WTC11 (cell line): ENCODE measurements around the gene DNAJC6. TPM values are rescaled to one million over a fixed set of nuclear protein-coding genes. Genes with fewer than 3 reads are reported as not detected.

Source experiments
- ATAC-seq: fragments of 200-7000 bp; cut with Tn5 transposase; 2 replicates; pipeline ENCODE4 v1.10.0; 2021; ENCODE audit warnings: mild to moderate bottlenecking, moderate library complexity
- CTCF ChIA-PET: fragments of 300-600 bp; sonication (Branson Sonifier 250); formaldehyde crosslinking; loops from one replicate; lab custom pipeline; 2021; ENCODE audit warnings: antibody characterized with exemption; lab: Charles Lee
- POLR2A ChIA-PET: fragments of 350-600 bp; sonication (Branson Sonifier 250); formaldehyde crosslinking; loops from one replicate; lab custom pipeline; 2021; ENCODE audit warnings: antibody characterized with exemption; lab: Charles Lee
- DNase-seq: peaks from one replicate; pipeline ENCODE4 v3.0.0; 2021; ENCODE audit warnings: low spot score
- H3K27ac Mint-ChIP-seq: 2 replicates; pipeline ENCODE4 v1.8.0; 2021; ENCODE audit warnings: mixed read lengths
- H3K27me3 Mint-ChIP-seq: 2 replicates; pipeline ENCODE4 v1.8.0; 2021; ENCODE audit warnings: low read depth, mild to moderate bottlenecking, moderate library complexity, mixed read lengths
- H3K36me3 Mint-ChIP-seq: 2 replicates; pipeline ENCODE4 v1.8.0; 2021; ENCODE audit warnings: mixed read lengths
- H3K4me1 Mint-ChIP-seq: 2 replicates; pipeline ENCODE4 v1.8.0; 2022; ENCODE audit warnings: mixed read lengths
- H3K4me3 Mint-ChIP-seq: 2 replicates; pipeline ENCODE4 v1.8.0; 2021; ENCODE audit warnings: mild to moderate bottlenecking, moderate library complexity, mixed read lengths
- H3K9me3 Mint-ChIP-seq: 2 replicates; pipeline ENCODE4 v1.8.0; 2021; ENCODE audit warnings: mixed read lengths
- CREM ChIP-seq: sonication (generic); formaldehyde crosslinking; IDR thresholded peaks from 2 replicates; pipeline ENCODE4 v1.8.1; 2022; ENCODE audit warnings: mild to moderate bottlenecking, missing genetic modification reagents, moderate library complexity
- ELF4 ChIP-seq: sonication (generic); formaldehyde crosslinking; IDR thresholded peaks from 2 replicates; pipeline ENCODE4 v1.8.1; 2022; ENCODE audit warnings: low read depth, mild to moderate bottlenecking, moderate library complexity, missing genetic modification reagents
- GABPB1 ChIP-seq: sonication (generic); formaldehyde crosslinking; IDR thresholded peaks from 2 replicates; pipeline ENCODE4 v1.8.1; 2023; ENCODE audit warnings: mild to moderate bottlenecking, missing genetic modification reagents
- JAZF1 ChIP-seq: fragments of 250-450 bp; sonication (Bioruptor Pico); IDR thresholded peaks from 2 replicates; pipeline ENCODE4 v1.9.0; 2021; ENCODE audit warnings: moderate library complexity, mild to moderate bottlenecking, inconsistent platforms
- NFE2L1 ChIP-seq: sonication (generic); formaldehyde crosslinking; IDR thresholded peaks from 2 replicates; pipeline ENCODE4 v1.8.1; 2023; ENCODE audit warnings: missing genetic modification reagents
- NR2C2 ChIP-seq: sonication (generic); formaldehyde crosslinking; IDR thresholded peaks from 2 replicates; pipeline ENCODE4 v1.8.0; 2022; ENCODE audit warnings: mild to moderate bottlenecking, missing genetic modification reagents
- OVOL2 ChIP-seq: fragments of 250-450 bp; sonication (Bioruptor Pico); IDR thresholded peaks from 2 replicates; pipeline ENCODE4 v1.9.0; 2021; ENCODE audit warnings: mild to moderate bottlenecking, borderline replicate concordance
- TEAD1 ChIP-seq: sonication (generic); formaldehyde crosslinking; IDR thresholded peaks from 2 replicates; pipeline ENCODE4 v1.8.0; 2022; ENCODE audit warnings: mild to moderate bottlenecking, missing genetic modification reagents
- ZNF232 ChIP-seq: sonication (generic); formaldehyde crosslinking; IDR thresholded peaks from 2 replicates; pipeline ENCODE4 v1.8.0; 2022; ENCODE audit warnings: mild to moderate bottlenecking, missing genetic modification reagents
- ZNF532 ChIP-seq: fragments of 250-450 bp; sonication (Bioruptor Pico); IDR thresholded peaks from 2 replicates; pipeline ENCODE4 v1.9.0; 2021; ENCODE audit warnings: mild to moderate bottlenecking, borderline replicate concordance
- ZNF671 ChIP-seq: fragments of 250-450 bp; sonication (Bioruptor Pico); IDR thresholded peaks from 2 replicates; pipeline ENCODE4 v1.8.0; 2021; ENCODE audit warnings: mild to moderate bottlenecking
- total RNA-seq: library from RNA; stranded (reverse); gene quantifications from 3 replicates; pipeline ENCODE4 v1.2.3, GENCODE V29; 2021
- TF ChIP-seq, protein P1 (sequence below): fragments of 250-450 bp; sonication (Bioruptor Pico); IDR thresholded peaks from 2 replicates; pipeline ENCODE4 v1.9.0; 2021; ENCODE audit warnings: mild to moderate bottlenecking
- TF ChIP-seq, protein P2 (sequence below): sonication (generic); formaldehyde crosslinking; conservative IDR thresholded peaks from 2 replicates; pipeline ENCODE4 v1.8.1; 2023; ENCODE audit warnings: mild to moderate bottlenecking, low read depth, missing genetic modification reagents, moderate library complexity
- TF ChIP-seq, protein P3 (sequence below): sonication (generic); formaldehyde crosslinking; IDR thresholded peaks from 2 replicates; pipeline ENCODE4 v1.8.0; 2022; ENCODE audit warnings: mild to moderate bottlenecking, missing genetic modification reagents
- TF ChIP-seq, protein P4 (sequence below): sonication (generic); formaldehyde crosslinking; IDR thresholded peaks from 2 replicates; pipeline ENCODE4 v1.8.0; 2022; ENCODE audit warnings: mild to moderate bottlenecking, missing genetic modification reagents
- TF ChIP-seq, protein P5 (sequence below): sonication (generic); formaldehyde crosslinking; IDR thresholded peaks from 2 replicates; pipeline ENCODE4 v1.8.1; 2022; ENCODE audit warnings: mild to moderate bottlenecking, moderate library complexity, missing genetic modification reagents

The DNAJC6 gene
- total RNA-seq, 1 experiment from 2014 or later = 9.1 TPM

GRCh38 chr1:65388908-65389695, 79.8 kb downstream of the DNAJC6 start:
- POLR2A ChIA-PET = no interaction called here
- 0 out of 2 replicates have a peak, but pooled peaks cover 4% of the 10 kb centered on the region for H3K4me1 Mint-ChIP-seq
- DNase-seq (no peak), ATAC-seq (no peak; the same call in 1 of the 2 replicates)
- peaks cover 7% of the 10 kb centered on the region for H3K36me3 Mint-ChIP-seq
- TF ChIP-seq ZNF671 (CRISPR knock-in tag) (no peak), GABPB1 (CRISPR knock-in tag) (no peak), CREM (CRISPR knock-in tag) (no peak), OVOL2 (CRISPR knock-in tag) (no peak), ZNF232 (no peak), JAZF1 (no peak), ELF4 (CRISPR knock-in tag) (no peak), ZNF532 (CRISPR knock-in tag) (no peak), NR2C2 (CRISPR knock-in tag) (no peak), NFE2L1 (CRISPR knock-in tag) (no peak), TEAD1 (CRISPR knock-in tag) (no peak)
- TF ChIP-seq, protein P1, sequence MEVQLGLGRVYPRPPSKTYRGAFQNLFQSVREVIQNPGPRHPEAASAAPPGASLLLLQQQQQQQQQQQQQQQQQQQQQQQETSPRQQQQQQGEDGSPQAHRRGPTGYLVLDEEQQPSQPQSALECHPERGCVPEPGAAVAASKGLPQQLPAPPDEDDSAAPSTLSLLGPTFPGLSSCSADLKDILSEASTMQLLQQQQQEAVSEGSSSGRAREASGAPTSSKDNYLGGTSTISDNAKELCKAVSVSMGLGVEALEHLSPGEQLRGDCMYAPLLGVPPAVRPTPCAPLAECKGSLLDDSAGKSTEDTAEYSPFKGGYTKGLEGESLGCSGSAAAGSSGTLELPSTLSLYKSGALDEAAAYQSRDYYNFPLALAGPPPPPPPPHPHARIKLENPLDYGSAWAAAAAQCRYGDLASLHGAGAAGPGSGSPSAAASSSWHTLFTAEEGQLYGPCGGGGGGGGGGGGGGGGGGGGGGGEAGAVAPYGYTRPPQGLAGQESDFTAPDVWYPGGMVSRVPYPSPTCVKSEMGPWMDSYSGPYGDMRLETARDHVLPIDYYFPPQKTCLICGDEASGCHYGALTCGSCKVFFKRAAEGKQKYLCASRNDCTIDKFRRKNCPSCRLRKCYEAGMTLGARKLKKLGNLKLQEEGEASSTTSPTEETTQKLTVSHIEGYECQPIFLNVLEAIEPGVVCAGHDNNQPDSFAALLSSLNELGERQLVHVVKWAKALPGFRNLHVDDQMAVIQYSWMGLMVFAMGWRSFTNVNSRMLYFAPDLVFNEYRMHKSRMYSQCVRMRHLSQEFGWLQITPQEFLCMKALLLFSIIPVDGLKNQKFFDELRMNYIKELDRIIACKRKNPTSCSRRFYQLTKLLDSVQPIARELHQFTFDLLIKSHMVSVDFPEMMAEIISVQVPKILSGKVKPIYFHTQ (CRISPR knock-in tag) = no peak
- TF ChIP-seq, protein P2, sequence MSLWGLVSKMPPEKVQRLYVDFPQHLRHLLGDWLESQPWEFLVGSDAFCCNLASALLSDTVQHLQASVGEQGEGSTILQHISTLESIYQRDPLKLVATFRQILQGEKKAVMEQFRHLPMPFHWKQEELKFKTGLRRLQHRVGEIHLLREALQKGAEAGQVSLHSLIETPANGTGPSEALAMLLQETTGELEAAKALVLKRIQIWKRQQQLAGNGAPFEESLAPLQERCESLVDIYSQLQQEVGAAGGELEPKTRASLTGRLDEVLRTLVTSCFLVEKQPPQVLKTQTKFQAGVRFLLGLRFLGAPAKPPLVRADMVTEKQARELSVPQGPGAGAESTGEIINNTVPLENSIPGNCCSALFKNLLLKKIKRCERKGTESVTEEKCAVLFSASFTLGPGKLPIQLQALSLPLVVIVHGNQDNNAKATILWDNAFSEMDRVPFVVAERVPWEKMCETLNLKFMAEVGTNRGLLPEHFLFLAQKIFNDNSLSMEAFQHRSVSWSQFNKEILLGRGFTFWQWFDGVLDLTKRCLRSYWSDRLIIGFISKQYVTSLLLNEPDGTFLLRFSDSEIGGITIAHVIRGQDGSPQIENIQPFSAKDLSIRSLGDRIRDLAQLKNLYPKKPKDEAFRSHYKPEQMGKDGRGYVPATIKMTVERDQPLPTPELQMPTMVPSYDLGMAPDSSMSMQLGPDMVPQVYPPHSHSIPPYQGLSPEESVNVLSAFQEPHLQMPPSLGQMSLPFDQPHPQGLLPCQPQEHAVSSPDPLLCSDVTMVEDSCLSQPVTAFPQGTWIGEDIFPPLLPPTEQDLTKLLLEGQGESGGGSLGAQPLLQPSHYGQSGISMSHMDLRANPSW (CRISPR knock-in tag) = no peak
- TF ChIP-seq, protein P3, sequence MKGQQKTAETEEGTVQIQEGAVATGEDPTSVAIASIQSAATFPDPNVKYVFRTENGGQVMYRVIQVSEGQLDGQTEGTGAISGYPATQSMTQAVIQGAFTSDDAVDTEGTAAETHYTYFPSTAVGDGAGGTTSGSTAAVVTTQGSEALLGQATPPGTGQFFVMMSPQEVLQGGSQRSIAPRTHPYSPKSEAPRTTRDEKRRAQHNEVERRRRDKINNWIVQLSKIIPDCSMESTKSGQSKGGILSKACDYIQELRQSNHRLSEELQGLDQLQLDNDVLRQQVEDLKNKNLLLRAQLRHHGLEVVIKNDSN = no peak
- TF ChIP-seq, protein P4, sequence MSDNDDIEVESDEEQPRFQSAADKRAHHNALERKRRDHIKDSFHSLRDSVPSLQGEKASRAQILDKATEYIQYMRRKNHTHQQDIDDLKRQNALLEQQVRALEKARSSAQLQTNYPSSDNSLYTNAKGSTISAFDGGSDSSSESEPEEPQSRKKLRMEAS (CRISPR knock-in tag) = no peak
- TF ChIP-seq, protein P5, sequence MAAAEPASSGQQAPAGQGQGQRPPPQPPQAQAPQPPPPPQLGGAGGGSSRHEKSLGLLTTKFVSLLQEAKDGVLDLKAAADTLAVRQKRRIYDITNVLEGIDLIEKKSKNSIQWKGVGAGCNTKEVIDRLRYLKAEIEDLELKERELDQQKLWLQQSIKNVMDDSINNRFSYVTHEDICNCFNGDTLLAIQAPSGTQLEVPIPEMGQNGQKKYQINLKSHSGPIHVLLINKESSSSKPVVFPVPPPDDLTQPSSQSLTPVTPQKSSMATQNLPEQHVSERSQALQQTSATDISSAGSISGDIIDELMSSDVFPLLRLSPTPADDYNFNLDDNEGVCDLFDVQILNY = no peak
- no peak overlapping the region for H3K27ac Mint-ChIP-seq
- H3K4me3 Mint-ChIP-seq = no peak overlapping the region
- CTCF ChIA-PET = no interaction called here
- H3K27me3 Mint-ChIP-seq = no peaks in the 10 kb centered on the region
- peaks cover 9% of the 10 kb centered on the region for H3K9me3 Mint-ChIP-seq
